ENCODE measurements around the gene CLNK.

CLNK gene

GRCh38 chr4:10677796-10678497 is 6.6 kb downstream of the CLNK start:
- no peaks in the 10 kb centered on the region for H3K4me1 ChIP-seq (ENCODE audit: control insufficient read depth in 1 of 2, insufficient read depth in 2 of 2, low read length in 2 of 2)
- no peaks in the 10 kb centered on the region for H3K36me3 ChIP-seq (ENCODE audit: control insufficient read depth in 1 of 2, insufficient read depth in 2 of 2, low read length in 2 of 2)
- H3K27me3 ChIP-seq (ENCODE audit: low read depth, low read length), result no peaks in the 10 kb centered on the region
- no peaks in the 10 kb centered on the region for H3K9me3 ChIP-seq (ENCODE audit: control insufficient read depth in 1 of 2, low read length in 2 of 2)
- H3K4me3 ChIP-seq (ENCODE audit: low read depth in 1 of 2, low read length in 2 of 2), result peak overlapping the region in 1 of 2 donors; percentile 24
- no peak overlapping the region for H3K27ac ChIP-seq (ENCODE audit: low read length)

- H3K4me1 ChIP-seq (ENCODE audit: control insufficient read depth in 1 of 2, insufficient read depth in 2 of 2, low read length in 2 of 2), result no peaks in the 10 kb centered on the region
- H3K4me3 ChIP-seq (ENCODE audit: low read depth in 1 of 2, low read length in 2 of 2), result no peak overlapping the region
- H3K9me3 ChIP-seq (ENCODE audit: control insufficient read depth in 1 of 2, low read length in 2 of 2), result no peaks in the 10 kb centered on the region
- H3K27ac ChIP-seq (ENCODE audit: low read length), result no peak overlapping the region
- H3K36me3 ChIP-seq (ENCODE audit: control insufficient read depth in 1 of 2, insufficient read depth in 2 of 2, low read length in 2 of 2), result no peaks in the 10 kb centered on the region
- H3K27me3 ChIP-seq (ENCODE audit: low read depth, low read length), result no peaks in the 10 kb centered on the region
These were observed 10.7 kb downstream of the CLNK start for GRCh38 chr4:10673817-10674369.

GRCh38 chr4:10672379-10672778 is 12.2 kb downstream of the CLNK start:
- Histone ChIP-seq H3K27me3 (ENCODE audit: low read depth, low read length) (no peaks in the 10 kb centered on the region), H3K4me3 (ENCODE audit: low read depth in 1 of 2, low read length in 2 of 2) (no peak overlapping the region), H3K36me3 (ENCODE audit: control insufficient read depth in 1 of 2, insufficient read depth in 2 of 2, low read length in 2 of 2) (no peaks in the 10 kb centered on the region), H3K4me1 (ENCODE audit: control insufficient read depth in 1 of 2, insufficient read depth in 2 of 2, low read length in 2 of 2) (no peaks in the 10 kb centered on the region), H3K9me3 (ENCODE audit: control insufficient read depth in 1 of 2, low read length in 2 of 2) (no peaks in the 10 kb centered on the region), H3K27ac (ENCODE audit: low read length) (no peak overlapping the region)

GRCh38 chr4:10671799-10672198 is 12.8 kb downstream of the CLNK start:
- no peaks in the 10 kb centered on the region for H3K4me1 ChIP-seq (ENCODE audit: control insufficient read depth in 1 of 2, insufficient read depth in 2 of 2, low read length in 2 of 2)
- H3K36me3 ChIP-seq (ENCODE audit: control insufficient read depth in 1 of 2, insufficient read depth in 2 of 2, low read length in 2 of 2), result no peaks in the 10 kb centered on the region
- H3K27me3 ChIP-seq (ENCODE audit: low read depth, low read length), result no peaks in the 10 kb centered on the region
- H3K4me3 ChIP-seq (ENCODE audit: low read depth in 1 of 2, low read length in 2 of 2), result no peak overlapping the region
- H3K27ac ChIP-seq (ENCODE audit: low read length), result no peak overlapping the region
- H3K9me3 ChIP-seq (ENCODE audit: control insufficient read depth in 1 of 2, low read length in 2 of 2), result no peaks in the 10 kb centered on the region

GRCh38 chr4:10671366-10671765 is 13.2 kb downstream of the CLNK start:
- no peak overlapping the region for H3K4me3 ChIP-seq (ENCODE audit: low read depth in 1 of 2, low read length in 2 of 2)
- H3K9me3 ChIP-seq (ENCODE audit: control insufficient read depth in 1 of 2, low read length in 2 of 2), result no peaks in the 10 kb centered on the region
- H3K27ac ChIP-seq (ENCODE audit: low read length), result no peak overlapping the region
- H3K36me3 ChIP-seq (ENCODE audit: control insufficient read depth in 1 of 2, insufficient read depth in 2 of 2, low read length in 2 of 2), result no peaks in the 10 kb centered on the region
- no peaks in the 10 kb centered on the region for H3K4me1 ChIP-seq (ENCODE audit: control insufficient read depth in 1 of 2, insufficient read depth in 2 of 2, low read length in 2 of 2)
- H3K27me3 ChIP-seq (ENCODE audit: low read depth, low read length), result no peaks in the 10 kb centered on the region

GRCh38 chr4:10670321-10670720 is 14.2 kb downstream of the CLNK start:
- Histone ChIP-seq H3K4me3 (ENCODE audit: low read depth in 1 of 2, low read length in 2 of 2) (no peak overlapping the region), H3K27ac (ENCODE audit: low read length) (no peak overlapping the region), H3K9me3 (ENCODE audit: control insufficient read depth in 1 of 2, low read length in 2 of 2) (no peaks in the 10 kb centered on the region), H3K27me3 (ENCODE audit: low read depth, low read length) (no peaks in the 10 kb centered on the region), H3K36me3 (ENCODE audit: control insufficient read depth in 1 of 2, insufficient read depth in 2 of 2, low read length in 2 of 2) (no peaks in the 10 kb centered on the region), H3K4me1 (ENCODE audit: control insufficient read depth in 1 of 2, insufficient read depth in 2 of 2, low read length in 2 of 2) (no peaks in the 10 kb centered on the region)

GRCh38 chr4:10667701-10668326 is 16.8 kb downstream of the CLNK start:
- H3K27me3 ChIP-seq (ENCODE audit: low read depth, low read length), result no peaks in the 10 kb centered on the region
- H3K4me1 ChIP-seq (ENCODE audit: control insufficient read depth in 1 of 2, insufficient read depth in 2 of 2, low read length in 2 of 2), result no peaks in the 10 kb centered on the region
- no peaks in the 10 kb centered on the region for H3K9me3 ChIP-seq (ENCODE audit: control insufficient read depth in 1 of 2, low read length in 2 of 2)
- no peak overlapping the region for H3K27ac ChIP-seq (ENCODE audit: low read length)
- H3K4me3 ChIP-seq (ENCODE audit: low read depth in 1 of 2, low read length in 2 of 2), result no peak overlapping the region
- H3K36me3 ChIP-seq (ENCODE audit: control insufficient read depth in 1 of 2, insufficient read depth in 2 of 2, low read length in 2 of 2), result no peaks in the 10 kb centered on the region

GRCh38 chr4:10666616-10667015 is 18.0 kb downstream of the CLNK start:
- Histone ChIP-seq H3K9me3 (ENCODE audit: control insufficient read depth in 1 of 2, low read length in 2 of 2) (no peaks in the 10 kb centered on the region), H3K4me3 (ENCODE audit: low read depth in 1 of 2, low read length in 2 of 2) (no peak overlapping the region), H3K27ac (ENCODE audit: low read length) (no peak overlapping the region), H3K4me1 (ENCODE audit: control insufficient read depth in 1 of 2, insufficient read depth in 2 of 2, low read length in 2 of 2) (no peaks in the 10 kb centered on the region), H3K36me3 (ENCODE audit: control insufficient read depth in 1 of 2, insufficient read depth in 2 of 2, low read length in 2 of 2) (no peaks in the 10 kb centered on the region), H3K27me3 (ENCODE audit: low read depth, low read length) (no peaks in the 10 kb centered on the region)

GRCh38 chr4:10664408-10664807 is 20.2 kb downstream of the CLNK start:
- Histone ChIP-seq H3K4me1 (ENCODE audit: control insufficient read depth in 1 of 2, insufficient read depth in 2 of 2, low read length in 2 of 2) (no peaks in the 10 kb centered on the region), H3K4me3 (ENCODE audit: low read depth in 1 of 2, low read length in 2 of 2) (no peak overlapping the region), H3K9me3 (ENCODE audit: control insufficient read depth in 1 of 2, low read length in 2 of 2) (no peaks in the 10 kb centered on the region), H3K27me3 (ENCODE audit: low read depth, low read length) (no peaks in the 10 kb centered on the region), H3K27ac (ENCODE audit: low read length) (no peak overlapping the region), H3K36me3 (ENCODE audit: control insufficient read depth in 1 of 2, insufficient read depth in 2 of 2, low read length in 2 of 2) (no peaks in the 10 kb centered on the region)

- Histone ChIP-seq H3K4me1 (ENCODE audit: control insufficient read depth in 1 of 2, insufficient read depth in 2 of 2, low read length in 2 of 2) (no peaks in the 10 kb centered on the region), H3K4me3 (ENCODE audit: low read depth in 1 of 2, low read length in 2 of 2) (no peak overlapping the region), H3K9me3 (ENCODE audit: control insufficient read depth in 1 of 2, low read length in 2 of 2) (no peaks in the 10 kb centered on the region), H3K36me3 (ENCODE audit: control insufficient read depth in 1 of 2, insufficient read depth in 2 of 2, low read length in 2 of 2) (no peaks in the 10 kb centered on the region), H3K27ac (ENCODE audit: low read length) (no peak overlapping the region), H3K27me3 (ENCODE audit: low read depth, low read length) (no peaks in the 10 kb centered on the region)
These were observed 21.6 kb downstream of the CLNK start for GRCh38 chr4:10662937-10663336.

GRCh38 chr4:10661047-10661446 is 23.5 kb downstream of the CLNK start:
- H3K36me3 ChIP-seq (ENCODE audit: control insufficient read depth in 1 of 2, insufficient read depth in 2 of 2, low read length in 2 of 2), result no peaks in the 10 kb centered on the region
- no peak overlapping the region for H3K27ac ChIP-seq (ENCODE audit: low read length)
- no peaks in the 10 kb centered on the region for H3K4me1 ChIP-seq (ENCODE audit: control insufficient read depth in 1 of 2, insufficient read depth in 2 of 2, low read length in 2 of 2)
- no peaks in the 10 kb centered on the region for H3K9me3 ChIP-seq (ENCODE audit: control insufficient read depth in 1 of 2, low read length in 2 of 2)
- H3K4me3 ChIP-seq (ENCODE audit: low read depth in 1 of 2, low read length in 2 of 2), result no peak overlapping the region
- H3K27me3 ChIP-seq (ENCODE audit: low read depth, low read length), result no peaks in the 10 kb centered on the region

Measured in muscle layer of duodenum (tissue), 2 donors.